Epithelial cell of proximal tubule (primary cell): ENCODE measurements around the gene GFI1. TPM values are rescaled to one million over a fixed set of nuclear protein-coding genes. Genes with fewer than 3 reads are reported as not detected.
A peak's percentile ranks its signal among the peaks of the same experiment; 100 is the strongest.

Source experiments
- DNase-seq: peaks from one replicate; pipeline ENCODE4 v3.0.0-alpha.2; 2011; ENCODE audit warnings: low read depth
- H3K4me3 ChIP-seq: 2 replicates; pipeline ENCODE4 v1.5.1; 2011; ENCODE audit warnings: low read depth, mild to moderate bottlenecking, low read length
- CTCF ChIP-seq: conservative IDR thresholded peaks from 2 replicates; pipeline ENCODE4 v1.5.1; 2012; ENCODE audit warnings: low read depth, mild to moderate bottlenecking, low read length
- total RNA-seq: library from RNA; depleted of rRNA; stranded (reverse); fragments of >200 nt; gene quantifications from 2 replicates; pipeline ENCODE4 v1.2.3, GENCODE V29; 2015

GFI1 gene
- total RNA-seq, 1 donor from 2014 or later: 0.12 TPM

GRCh38 chr1:92487078-92487605 lies 417 bp upstream of the GFI1 start:
- DNase-seq: no peak
- H3K4me3 ChIP-seq: peak overlapping the region; percentile 50

GRCh38 chr1:92485381-92486250 lies 1.1 kb downstream of the GFI1 start:
- H3K4me3 ChIP-seq: peak overlapping the region; percentile 50
- peak; percentile 27 for TF ChIP-seq CTCF
- DNase-seq: no peak

More at GRCh38 chr1:92487078-92487605, 417 bp upstream of the GFI1 start:
- no peak for TF ChIP-seq CTCF

GRCh38 chr1:92484472-92485380 lies 2.0 kb downstream of the GFI1 start:
- H3K4me3 ChIP-seq: peak overlapping the region; percentile 50
- no peak for DNase-seq
- TF ChIP-seq CTCF: no peak

GRCh38 chr1:92483610-92484471 lies 2.9 kb downstream of the GFI1 start:
- DNase-seq: no peak
- no peak overlapping the region for H3K4me3 ChIP-seq
- no peak for TF ChIP-seq CTCF

- TF ChIP-seq CTCF: no peak
- peak overlapping the region; percentile 8 for H3K4me3 ChIP-seq
- DNase-seq: no peak
Measured at GRCh38 chr1:92482665-92483609, 3.8 kb downstream of the GFI1 start.
